ENCODE data around the gene PLD1.

DNA sequence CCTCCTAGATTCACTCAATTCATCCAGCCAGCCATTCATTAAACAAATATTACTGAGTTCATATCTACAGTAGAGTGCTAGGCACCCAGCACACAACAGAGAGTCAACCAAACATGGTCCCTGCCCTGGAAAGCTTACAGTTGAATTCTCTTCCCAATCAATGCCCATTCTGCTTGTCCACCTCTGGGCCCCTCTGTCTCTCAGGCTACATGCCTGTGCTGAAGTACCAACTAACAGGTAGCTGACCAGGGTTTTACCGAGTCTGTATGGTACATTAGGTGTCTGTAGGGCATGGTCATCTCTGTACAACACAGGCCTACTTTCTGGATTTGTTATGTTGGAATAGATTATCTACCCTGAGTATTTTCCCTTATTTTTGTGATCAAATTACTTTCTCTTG lies 23.3 kb downstream of the PLD1 start:
- no peak for TF ChIP-seq CTCF (conservative IDR thresholded peaks at IDR 0.05; ENCODE audit: low read length)
- no peak for TF ChIP-seq EZH2phosphoT487 (IDR thresholded peaks at IDR 0.05; ENCODE audit: borderline replicate concordance)
